ENCODE data around the gene F13A1. TPM values are rescaled to one million over a fixed set of nuclear protein-coding genes. Genes with fewer than 3 reads are reported as not detected.

F13A1 gene
- total RNA-seq, 3 donors from 2014 or later: 11.8 to 134 (median 96.5) TPM

GRCh38 chr6:6243846-6244245 is 76.6 kb downstream of the F13A1 start:
- TF ChIP-seq CTCF (IDR thresholded peaks at IDR 0.05): no peak
- intact Hi-C loops (cut with DNase I, micrococcal nuclease): no loop called here
- Histone ChIP-seq H3K36me3 (ENCODE audit: low read depth) (no peaks in the 10 kb centered on the region), H3K4me3 (no peak overlapping the region), H3K4me1 (ENCODE audit: low read depth) (no peaks in the 10 kb centered on the region), H3K9me3 (no peaks in the 10 kb centered on the region)
- DNase-seq: peak; percentile 47 to 63 (median 48)
- peak; percentile 99 for ATAC-seq

- TF ChIP-seq CTCF (IDR thresholded peaks at IDR 0.05): no peak
- Histone ChIP-seq H3K9me3 (no peaks in the 10 kb centered on the region), H3K36me3 (ENCODE audit: low read depth) (no peaks in the 10 kb centered on the region), H3K4me3 (no peak overlapping the region), H3K4me1 (ENCODE audit: low read depth) (no peaks in the 10 kb centered on the region)
- intact Hi-C loops (cut with DNase I, micrococcal nuclease): no loop called here
- no peak for DNase-seq
- ATAC-seq: no peak
Observed at GRCh38 chr6:6239598-6240581, 80.6 kb downstream of the F13A1 start.

- H3K4me3 ChIP-seq: no peak overlapping the region
- no peak for ATAC-seq
Observed at GRCh38 chr6:6236730-6237469, 83.6 kb downstream of the F13A1 start.

GRCh38 chr6:6235786-6236185 is 84.7 kb downstream of the F13A1 start:
- ATAC-seq (peak; percentile 52), DNase-seq (no peak)
- Histone ChIP-seq H3K36me3 (ENCODE audit: low read depth) (no peaks in the 10 kb centered on the region), H3K4me3 (no peak overlapping the region), H3K9me3 (no peaks in the 10 kb centered on the region), H3K4me1 (ENCODE audit: low read depth) (no peaks in the 10 kb centered on the region)
- TF ChIP-seq CTCF (IDR thresholded peaks at IDR 0.05): no peak
- intact Hi-C loops (cut with DNase I, micrococcal nuclease): no loop called here

More at GRCh38 chr6:6236730-6237469, 83.6 kb downstream of the F13A1 start:
- Histone ChIP-seq H3K9me3 (no peaks in the 10 kb centered on the region), H3K4me1 (ENCODE audit: low read depth) (no peaks in the 10 kb centered on the region), H3K36me3 (ENCODE audit: low read depth) (no peaks in the 10 kb centered on the region)
- intact Hi-C loops (cut with DNase I, micrococcal nuclease): no loop called here
- no peak for DNase-seq
- no peak for TF ChIP-seq CTCF (IDR thresholded peaks at IDR 0.05)

GRCh38 chr6:6234963-6235362 is 85.5 kb downstream of the F13A1 start:
- H3K9me3 ChIP-seq: no peaks in the 10 kb centered on the region
- DNase-seq: no peak
- H3K4me3 ChIP-seq: no peak overlapping the region
- intact Hi-C loops (cut with DNase I, micrococcal nuclease): no loop called here
- no peak for TF ChIP-seq CTCF (IDR thresholded peaks at IDR 0.05)
- H3K36me3 ChIP-seq (ENCODE audit: low read depth): no peaks in the 10 kb centered on the region
- peak; percentile 79 for ATAC-seq
- H3K4me1 ChIP-seq (ENCODE audit: low read depth): no peaks in the 10 kb centered on the region

Data from mucosa of descending colon (tissue), 3 donors.